GM19324 (cell line): ENCODE data around the gene SMPD3.

ENCODE experiments used
- ATAC-seq: cut with Tn5 transposase; IDR thresholded peaks from one replicate; pipeline ENCODE4 v1.9.1; 2021; ENCODE audit warnings: mild to moderate bottlenecking, moderate library complexity; ENCODE audit not compliant: unreplicated experiment, low FRiP score

Gene SMPD3

DNA sequence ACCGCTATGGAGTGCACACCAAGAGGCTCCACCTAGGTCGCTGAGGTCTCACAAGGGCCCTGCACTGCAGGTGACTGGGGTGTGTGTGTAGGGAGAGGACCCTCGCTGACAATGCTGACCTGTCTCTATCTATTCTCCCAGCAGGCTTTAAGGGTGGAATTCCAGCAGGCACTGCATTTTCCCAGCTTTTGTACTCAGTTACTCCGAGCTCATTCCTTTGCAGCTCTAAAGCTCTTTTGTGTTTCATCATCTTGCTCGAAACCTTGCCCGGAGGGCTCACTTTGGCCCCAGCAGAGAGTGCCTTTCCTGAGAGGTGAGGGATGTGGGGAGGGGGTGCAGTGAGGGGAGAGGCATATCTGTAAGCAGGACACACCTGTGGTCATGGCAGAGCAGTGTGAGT, 39.3 kb downstream of the SMPD3 start:
- ATAC-seq = no peak

DNA sequence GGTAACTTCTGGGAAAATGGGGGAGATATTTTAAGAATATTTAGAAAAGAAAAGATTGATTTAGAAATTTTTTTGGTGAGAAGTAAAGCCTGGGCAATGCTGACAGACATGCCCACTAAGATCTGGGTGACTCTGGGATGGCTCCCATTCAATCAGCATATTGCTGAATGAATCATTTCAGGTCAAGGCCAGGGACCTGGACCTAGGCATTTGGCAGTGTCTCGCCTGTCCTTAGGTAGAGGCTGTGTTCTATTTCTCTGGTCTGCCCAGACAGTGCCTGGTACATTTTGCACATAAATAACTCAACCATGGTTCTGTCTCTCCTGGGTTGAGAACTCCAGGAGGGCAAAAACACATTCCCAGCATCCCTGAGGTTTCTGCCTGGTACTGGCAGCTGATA, 39.9 kb downstream of the SMPD3 start:
- no peak for ATAC-seq

DNA sequence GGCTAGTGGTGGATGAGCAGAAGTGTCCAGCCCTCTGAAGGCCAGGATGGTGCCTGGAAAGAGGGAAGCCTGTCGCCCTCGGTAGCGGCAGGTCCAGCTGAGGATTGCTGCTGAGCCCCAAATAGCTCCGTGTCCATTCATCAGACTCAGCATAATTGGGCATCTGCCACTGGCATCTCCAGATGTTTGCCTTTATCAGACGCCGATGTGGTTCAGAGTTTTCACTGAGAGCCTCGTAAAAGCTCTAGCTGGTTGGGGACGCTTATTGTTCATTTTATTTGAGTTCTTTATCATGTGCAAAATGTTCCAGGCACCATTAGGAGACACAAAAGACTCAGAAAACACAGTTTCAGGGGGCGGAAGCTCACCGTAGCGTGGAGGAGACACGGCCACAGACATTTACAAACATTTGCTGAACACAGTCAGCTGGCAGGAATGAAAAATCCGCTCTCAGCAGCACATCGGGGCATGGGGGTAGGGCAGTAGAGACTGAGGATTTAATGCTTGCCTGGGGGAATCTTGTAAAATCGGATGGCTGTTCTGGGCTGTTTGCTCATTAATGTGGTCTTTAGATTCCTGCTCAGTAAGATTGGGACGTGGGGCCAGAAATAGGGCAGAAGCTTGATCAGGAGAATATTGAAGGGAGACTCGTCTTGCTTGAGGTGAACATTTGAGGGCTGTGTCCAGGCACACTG, 41.7 kb downstream of the SMPD3 start:
- no peak for ATAC-seq

DNA sequence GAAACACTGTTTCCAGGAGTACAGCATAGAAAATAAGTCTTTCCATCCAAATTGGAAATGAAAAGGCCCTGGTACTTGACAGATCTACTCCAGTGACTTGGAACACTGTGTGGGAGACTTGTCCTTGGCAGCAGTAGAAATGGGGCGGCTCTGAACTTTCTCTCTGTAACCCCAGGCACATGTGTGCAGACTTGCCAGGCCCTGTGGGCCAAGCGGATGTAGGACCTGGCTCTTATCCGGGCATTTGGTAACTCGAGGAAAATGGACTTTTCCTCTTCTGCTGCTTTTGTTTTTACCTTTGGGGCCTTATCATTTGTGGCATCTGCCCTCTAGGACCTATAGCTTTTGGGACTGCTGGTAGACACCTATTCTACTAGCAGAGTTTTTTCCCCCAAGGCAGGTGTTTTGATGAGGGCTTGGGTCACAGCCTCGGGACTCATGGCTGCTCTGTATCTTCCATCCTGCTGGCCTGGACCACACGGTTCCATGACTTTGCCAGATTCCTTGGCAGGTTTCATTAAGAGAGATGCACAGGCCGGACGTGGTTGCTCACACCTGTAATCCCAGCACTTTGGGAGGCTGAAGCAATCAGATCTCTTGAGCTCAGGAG, 43.5 kb downstream of the SMPD3 start:
- ATAC-seq = no peak

- no peak for ATAC-seq
Observed at GRCh38 chr16:68403704-68404103, 44.6 kb downstream of the SMPD3 start.

DNA sequence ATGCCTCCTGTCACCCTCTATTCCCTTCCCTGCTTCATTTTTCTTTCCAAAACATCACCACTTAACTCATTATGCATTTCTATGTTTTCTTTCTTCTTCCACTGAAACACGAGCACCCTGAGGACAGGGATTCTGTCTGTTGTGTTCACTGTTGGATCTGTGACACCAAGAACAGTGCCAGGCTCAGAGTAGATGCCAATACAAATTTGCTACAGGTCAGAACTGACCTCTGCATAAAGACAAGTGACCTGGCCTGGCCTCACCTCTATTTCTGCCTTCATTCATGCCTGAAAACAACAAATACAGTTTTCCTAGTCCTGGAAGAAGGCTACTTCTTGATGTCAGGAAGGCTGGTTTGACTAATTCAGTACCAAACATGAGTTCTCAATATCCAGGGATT, 45.1 kb downstream of the SMPD3 start:
- ATAC-seq = no peak

DNA sequence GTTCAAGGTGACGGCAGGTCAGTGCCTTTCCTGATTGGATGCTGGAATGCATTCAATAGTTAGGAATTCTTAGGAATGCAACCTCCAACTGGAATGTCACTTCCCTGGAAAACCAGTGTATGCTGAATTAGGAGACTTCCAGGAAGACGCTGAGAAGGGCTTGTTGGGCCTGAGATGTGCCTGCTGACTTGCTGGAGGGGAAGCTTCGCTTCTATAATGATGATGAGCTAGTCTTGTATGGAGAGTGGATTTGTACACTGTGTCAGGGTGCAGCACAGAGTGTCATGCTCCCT, 45.6 kb downstream of the SMPD3 start:
- no peak for ATAC-seq

DNA sequence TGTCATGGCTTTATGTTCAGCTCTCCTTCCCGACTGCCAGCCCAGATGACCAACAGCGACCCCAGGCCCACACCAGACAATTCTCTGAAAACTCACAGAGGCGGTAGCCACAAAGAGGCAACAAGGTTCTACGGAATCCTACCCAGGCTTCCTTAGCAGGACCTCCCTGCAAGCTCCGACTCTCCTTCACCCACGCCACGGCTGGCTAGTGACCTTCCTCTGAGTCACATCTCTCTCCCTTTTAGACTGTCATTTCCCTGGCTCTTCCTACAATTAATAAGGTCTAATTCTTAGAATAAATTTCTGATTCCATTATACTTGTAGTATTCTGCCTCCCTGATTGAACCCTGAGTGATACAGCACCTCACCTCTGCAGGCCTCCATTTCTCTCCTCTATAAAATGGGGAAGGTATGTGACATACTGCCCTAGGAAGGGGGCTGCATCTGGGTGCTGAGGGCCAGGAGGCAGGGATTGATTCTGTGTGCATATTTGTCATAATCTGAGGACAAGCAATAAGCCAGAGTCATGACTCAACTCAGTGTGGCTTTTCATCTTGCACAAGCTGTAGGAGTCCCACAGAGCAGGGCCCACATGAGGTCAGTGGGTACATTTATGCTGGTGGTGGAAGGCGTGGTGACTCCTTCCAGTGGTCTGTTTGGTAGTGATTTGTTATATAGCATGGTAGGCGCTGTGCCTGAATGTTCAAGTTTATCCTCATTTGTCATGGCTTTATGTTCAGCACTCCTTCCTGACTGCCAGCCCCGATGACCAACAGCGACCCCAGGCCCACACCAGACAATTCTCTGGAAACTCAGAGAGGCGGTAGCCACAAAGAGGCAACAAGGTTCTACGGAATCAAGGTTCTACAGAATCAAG, 46.2 kb downstream of the SMPD3 start:
- ATAC-seq = no peak

GRCh38 chr16:68400924-68401460, 47.3 kb downstream of the SMPD3 start:
- no peak for ATAC-seq

DNA sequence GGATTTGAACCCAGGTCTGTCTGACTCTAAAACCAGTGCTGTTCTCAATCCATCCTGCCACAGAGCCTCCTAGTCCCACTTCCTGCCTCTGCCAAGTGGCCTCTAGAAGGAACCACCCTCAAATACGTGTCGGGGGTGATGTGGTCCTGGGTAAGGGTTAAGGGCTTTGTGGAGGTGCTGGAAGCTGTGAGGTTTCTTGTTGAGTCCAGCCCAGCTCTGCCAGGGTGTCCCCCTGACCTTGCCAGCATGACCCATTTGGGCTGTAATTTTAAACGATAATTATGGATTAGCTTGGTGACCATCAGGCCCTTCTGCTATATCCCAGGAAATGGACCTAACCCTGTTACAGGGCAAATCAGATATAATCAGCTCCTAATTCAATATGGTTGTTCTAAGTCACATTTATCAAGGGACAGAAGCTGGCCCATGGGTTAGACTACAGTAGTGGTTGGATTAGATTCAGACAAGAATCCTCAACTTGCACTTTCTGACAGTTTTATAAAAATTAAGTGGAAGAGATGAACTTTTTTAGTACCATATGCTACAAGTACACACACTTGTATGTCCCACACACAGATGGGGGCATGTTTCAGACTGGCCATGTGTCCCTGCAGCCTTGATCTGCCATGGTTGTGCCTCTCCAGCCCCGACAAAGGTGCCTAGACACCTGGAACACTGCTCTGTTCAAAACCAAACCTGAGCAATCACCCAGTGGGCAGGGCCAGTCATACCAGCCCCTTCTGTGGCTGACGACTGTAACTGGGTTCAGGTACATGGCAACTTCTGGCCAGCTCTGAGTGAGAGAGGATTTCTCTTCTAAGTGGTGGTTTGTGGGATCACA, 48.0 kb downstream of the SMPD3 start:
- ATAC-seq = no peak

- no peak for ATAC-seq
Observed at GRCh38 chr16:68399456-68399855, 48.9 kb downstream of the SMPD3 start.

GRCh38 chr16:68397710-68398201, 50.6 kb downstream of the SMPD3 start:
- ATAC-seq = no peak

DNA sequence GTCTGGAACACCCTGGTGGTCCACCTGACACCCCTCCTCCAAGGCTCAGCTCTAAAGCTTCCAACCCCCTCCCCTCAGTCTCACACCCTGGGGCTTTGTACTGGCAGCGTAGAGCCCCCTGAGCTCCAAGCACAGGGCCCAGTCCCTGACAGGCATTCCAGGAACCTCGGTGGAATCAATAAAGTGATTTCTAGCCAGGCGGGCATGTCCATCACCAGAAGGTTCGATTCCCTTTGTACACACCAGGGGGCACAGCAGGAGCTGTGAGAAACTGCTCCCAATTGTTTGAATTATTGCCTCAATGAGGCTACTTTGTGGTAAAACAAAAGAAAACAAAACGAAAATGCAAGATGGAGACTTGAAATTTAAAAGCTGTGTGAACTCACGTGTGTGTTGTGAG, 51.8 kb downstream of the SMPD3 start:
- ATAC-seq = no peak

- no peak for ATAC-seq
Observed at GRCh38 chr16:68395815-68396214, 52.5 kb downstream of the SMPD3 start.

- ATAC-seq = no peak
Observed at GRCh38 chr16:68395167-68395786, 53.0 kb downstream of the SMPD3 start.

DNA sequence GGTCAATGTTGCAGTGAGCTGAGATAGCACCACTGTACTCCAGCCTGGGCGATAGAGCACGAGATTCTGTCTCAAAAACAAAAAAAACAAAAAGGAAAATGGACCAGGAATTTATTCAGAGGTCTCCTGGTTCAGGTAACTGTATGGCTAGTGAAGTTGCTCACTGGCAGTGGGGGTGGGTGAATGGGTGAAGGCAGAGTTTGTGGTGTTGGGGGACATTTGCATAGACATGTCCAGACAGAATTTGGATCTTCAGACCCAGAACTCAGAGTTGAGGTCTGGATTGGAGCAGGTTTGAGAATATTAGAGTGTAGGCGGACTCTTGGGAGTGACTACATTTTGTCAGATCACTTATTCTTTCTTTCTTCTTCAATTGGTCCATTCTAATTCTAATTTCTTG, 55.0 kb downstream of the SMPD3 start:
- no peak for ATAC-seq

DNA sequence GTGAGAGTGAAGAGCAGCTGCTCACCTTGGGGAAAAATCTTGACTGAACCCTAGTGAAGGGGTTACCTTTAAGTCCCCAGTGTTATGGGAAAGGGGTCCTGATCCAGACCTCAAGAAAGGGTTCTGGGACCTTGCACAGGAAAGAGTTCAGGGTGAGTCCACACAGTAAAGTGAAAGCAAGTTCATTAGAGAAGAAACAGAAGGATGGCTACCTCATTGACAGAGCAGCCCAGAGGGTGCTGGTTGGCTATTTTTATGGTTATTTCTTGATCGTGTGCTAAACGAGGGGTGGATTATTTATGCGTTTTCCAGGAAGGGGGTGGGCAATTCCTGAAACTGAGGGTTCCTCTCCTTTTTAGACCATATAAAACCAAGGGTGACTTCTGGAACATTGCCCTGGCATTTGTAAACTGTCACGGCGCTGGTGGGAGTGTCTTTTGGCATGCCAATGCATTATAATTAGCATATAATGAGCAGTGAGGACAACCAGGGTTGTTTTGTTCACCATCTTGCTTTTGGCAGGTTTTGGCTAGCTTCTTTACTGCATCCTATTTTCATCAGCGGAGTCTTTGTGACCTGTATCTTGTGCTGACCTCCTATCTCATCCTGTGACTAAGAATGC, 58.4 kb downstream of the SMPD3 start:
- no peak for ATAC-seq

DNA sequence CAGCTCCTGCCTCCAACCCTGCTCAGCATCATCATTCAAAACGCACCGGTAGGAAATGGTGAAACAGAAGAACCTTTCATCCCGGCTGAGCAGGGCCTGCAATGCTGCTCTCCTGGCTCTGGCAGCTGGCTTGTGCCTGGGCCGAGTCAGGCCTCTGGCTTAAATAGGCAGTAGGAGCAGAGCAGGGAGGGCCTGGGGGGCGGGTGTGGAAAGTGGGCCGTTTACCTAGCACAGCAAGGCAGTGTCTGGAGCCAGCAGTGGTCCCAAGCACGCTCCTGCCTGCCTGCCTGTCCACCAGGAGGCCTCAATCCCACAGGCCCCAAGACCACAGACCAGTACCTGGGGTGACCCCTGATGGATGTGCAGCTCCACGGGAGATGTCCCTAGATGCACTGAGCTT, 59.3 kb downstream of the SMPD3 start:
- ATAC-seq = no peak

GRCh38 chr16:68388124-68388523, 60.2 kb downstream of the SMPD3 start:
- no peak for ATAC-seq

GRCh38 chr16:68387301-68387700, 61.0 kb downstream of the SMPD3 start:
- no peak for ATAC-seq
